GM12878 (cell line): ENCODE measurements around the gene VGLL2. TPM values are rescaled to one million over a fixed set of nuclear protein-coding genes. Genes with fewer than 3 reads are reported as not detected.

ENCODE experiments used
- ATAC-seq: fragments of 200-7000 bp; cut with Tn5 transposase; 3 replicates; pipeline ENCODE4 v1.9.1; 2020; ENCODE audit warnings: mild to moderate bottlenecking, moderate library complexity
- BruUV-seq: library from RNA; stranded (reverse); fragments of 400-500 nt; replicated peaks from 2 replicates; lab custom pipeline; 2021; lab: Mats Ljungman, UMichigan
- CTCF ChIA-PET: fragments of 300-600 bp; sonication (Branson Sonifier 250); formaldehyde crosslinking; extraction: SDS; loops from one replicate; lab custom pipeline; 2021; ENCODE audit warnings: inconsistent platforms; lab: Yijun Ruan, JAX
- POLR2A ChIA-PET: fragments of 350-600 bp; formaldehyde crosslinking; extraction: SDS; loops from one replicate; lab custom pipeline; 2021; ENCODE audit warnings: inconsistent platforms; lab: Charles Lee
- RAD21 ChIA-PET: fragments of 300-600 bp; sonication (Branson Sonifier 250); formaldehyde crosslinking; loops from one replicate; lab custom pipeline; 2023; ENCODE audit warnings: antibody characterized with exemption; ENCODE audit not compliant: unreplicated experiment; lab: Charles Lee
- SMC1A ChIA-PET: fragments of 300-600 bp; sonication (Branson Sonifier 250); formaldehyde crosslinking; loops from one replicate; lab custom pipeline; 2023; ENCODE audit not compliant: unreplicated experiment, uncharacterized antibody; lab: Charles Lee
- DNase-seq: peaks from one replicate; pipeline ENCODE4 v3.0.0-alpha.2; 2011; ENCODE audit warnings: low read depth, low spot score
- FAIRE-seq: peaks from 3 replicates; lab custom pipeline; 2011; peaks lifted over from hg19 to GRCh38; lab: Jason Lieb, UNC
- H2AFZ ChIP-seq: 2 replicates; pipeline ENCODE4 v1.6.0; 2011; ENCODE audit warnings: low read depth, low read length, control low read depth; ENCODE audit not compliant: control insufficient read depth
- H3K27ac ChIP-seq: 2 replicates; pipeline ENCODE4 v1.5.1; 2011; ENCODE audit warnings: control low read depth; ENCODE audit not compliant: control insufficient read depth, insufficient read depth
- H3K27me3 ChIP-seq, 2 experiments: replicated peaks in 1 of 2; 2 replicates each; pipeline versions ENCODE4 v1.6.0 to v1.6.1; 2011; ENCODE audit warnings: low read length in 1 of 2; ENCODE audit not compliant: control insufficient read depth in 2 of 2, insufficient read depth in 2 of 2
- H3K36me3 ChIP-seq, 2 experiments: 2 replicates each; pipeline ENCODE4 v1.5.1; 2011; ENCODE audit warnings: low read length in 1 of 2; ENCODE audit not compliant: control insufficient read depth in 2 of 2, insufficient read depth in 2 of 2
- H3K4me1 ChIP-seq: 2 replicates; pipeline ENCODE4 v1.6.1; 2011; ENCODE audit warnings: mild to moderate bottlenecking, low read length, moderate library complexity, mixed read lengths; ENCODE audit not compliant: control insufficient read depth, insufficient read depth
- H3K4me2 ChIP-seq: 2 replicates; pipeline ENCODE4 v1.6.0; 2011; ENCODE audit warnings: control low read depth; ENCODE audit not compliant: control insufficient read depth, insufficient read depth
- H3K4me3 ChIP-seq: fragments of 200-600 bp; sonication (generic); 2 replicates; pipeline ENCODE4 v1.5.1; 2016
- H3K79me2 ChIP-seq: 2 replicates; pipeline ENCODE4 v1.6.0; 2011; ENCODE audit warnings: low read length; ENCODE audit not compliant: control insufficient read depth, insufficient read depth
- H3K9ac ChIP-seq: 2 replicates; pipeline ENCODE4 v1.8.0; 2011; ENCODE audit warnings: low read length, control low read depth, mixed read lengths; ENCODE audit not compliant: control insufficient read depth, insufficient read depth
- H3K9me3 ChIP-seq: replicated peaks from 3 replicates; pipeline ENCODE4 v1.5.1; 2011; ENCODE audit warnings: mild to moderate bottlenecking, low read length; ENCODE audit not compliant: control insufficient read depth, insufficient read depth
- H4K20me1 ChIP-seq: 2 replicates; pipeline ENCODE4 v1.6.0; 2011; ENCODE audit not compliant: control insufficient read depth, insufficient read depth
- ASH2L ChIP-seq: fragments of 300-600, 200-600 bp; sonication (generic); IDR thresholded peaks from 2 replicates; pipeline ENCODE4 v1.6.1; 2017; ENCODE audit warnings: low read depth, mild to moderate bottlenecking, borderline replicate concordance
- GATAD2B ChIP-seq: fragments of 450-650 bp; conservative IDR thresholded peaks from 2 replicates; pipeline ENCODE4 v1.6.1; 2017; ENCODE audit warnings: low read depth, mild to moderate bottlenecking, moderate library complexity
- MLLT1 ChIP-seq: fragments of 450-650 bp; IDR thresholded peaks from 2 replicates; pipeline ENCODE4 v1.6.1; 2016; ENCODE audit warnings: mild to moderate bottlenecking
- PAX5 ChIP-seq: IDR thresholded peaks from 2 replicates; pipeline ENCODE4 v1.6.1; 2011; ENCODE audit warnings: low read depth, low read length, borderline replicate concordance
- ZNF687 ChIP-seq: fragments of 450-650 bp; IDR thresholded peaks from 2 replicates; pipeline ENCODE4 v1.6.1; 2017; ENCODE audit warnings: mild to moderate bottlenecking, moderate library complexity
- WGBS: methylation state at CpG from one replicate; pipeline ENCODE4 v1.1.6; 2016; ENCODE audit warnings: low lambda C conversion rate; ENCODE audit not compliant: insufficient replicate concordance, insufficient coverage; ENCODE audit errors: missing lambda C conversion rate; 5-methylcytosine and 5-hydroxymethylcytosine counted together
- in situ Hi-C: fragments of 300-500 bp; cut with MboI; formaldehyde crosslinking; loops from 9 replicates; pipeline ENCODE4 v1.14.3; 2018; ENCODE audit warnings: mixed read lengths
- intact Hi-C: fragments of 100-400 bp; cut with micrococcal nuclease; formaldehyde crosslinking; loops from one replicate; pipeline ENCODE4 v1.14.2; 2022; ENCODE audit not compliant: unreplicated experiment
- polyA plus RNA-seq, 11 experiments: library from polyadenylated mRNA; depleted of rRNA in 4 of 11; unstranded in 6 of 11; stranded (reverse) in 5 of 11; fragments of >200 nt; fragmentation: Nextera tagmentation in 4 of 11; fragmentation: Illumina TruSeq in 1 of 11; extraction: Ambion mirVana in 4 of 11; extraction: Trizol in 1 of 11; gene quantifications; 1 replicate in 1 of 11; 2 replicates in 10 of 11; pipeline versions ENCODE4 v1.2.1 to v1.2.3, GENCODE V29; 2011 to 2016; ENCODE audit warnings: inconsistent platforms in 2 of 11, missing spikeins in 2 of 11, low read depth in 1 of 11
- total RNA-seq, 4 experiments: library from RNA; depleted of rRNA in 3 of 4; stranded (reverse); fragments of >200 nt in 3 of 4; fragmentation: Illumina TruSeq in 1 of 4; extraction: Trizol in 1 of 4; gene quantifications; 2 replicates each; pipeline versions ENCODE4 v1.2.1 to v1.2.3, GENCODE V29; 2013 to 2021

The VGLL2 gene
- total and polyA plus RNA-seq, 10 of the 15 experiments (the other 5 are each of a cell fraction or from before 2014, with no cell fraction given): not detected

GRCh38 chr6:117306227-117306790 is 41.0 kb downstream of the VGLL2 start:
- 12% methylated on average over 3 of the region's 3 CpGs for WGBS
- Histone ChIP-seq H3K4me3 (no peak overlapping the region), H3K27ac (no peak overlapping the region), H3K4me1 (no peaks in the 10 kb centered on the region), H3K36me3 (no peaks in the 10 kb centered on the region), H3K79me2 (no peaks in the 10 kb centered on the region), H3K9me3 (no peaks in the 10 kb centered on the region), H2AFZ (no peak overlapping the region), H4K20me1 (no peaks in the 10 kb centered on the region; the same call in 1 of the 2 replicates), H3K4me2 (no peak overlapping the region), H3K9ac (no peak overlapping the region), H3K27me3 (no peaks in the 10 kb centered on the region)
- no peak for FAIRE-seq
- no TSS peak for BruUV-seq
- TF ChIP-seq MLLT1: no peak
- POLR2A ChIA-PET: no interaction called here
- RAD21 ChIA-PET: no interaction called here
- CTCF ChIA-PET: no interaction called here
- DNase-seq: no peak
- in situ Hi-C loops (no loop called here), intact Hi-C loops (no loop called here)
- no peak for ATAC-seq
- SMC1A ChIA-PET: interaction anchor here (1.3 kb wide), 1 partner anchor 9 kb away, joined by 3 read pairs; no protein-coding TSS in a partner anchor

GRCh38 chr6:117307655-117308054 is 42.3 kb downstream of the VGLL2 start:
- intact Hi-C loops: no loop called here
- FAIRE-seq (no peak), DNase-seq (no peak), ATAC-seq (no peak)
- in situ Hi-C loops: no loop called here
- SMC1A ChIA-PET: no interaction called here
- WGBS: 79% methylated on average over 3 of the region's 3 CpGs
- RAD21 ChIA-PET: no interaction called here
- H3K36me3 ChIP-seq: no peaks in the 10 kb centered on the region
- no peak overlapping the region for H3K9ac ChIP-seq
- H3K27ac ChIP-seq: no peak overlapping the region
- no TSS peak for BruUV-seq
- no peak overlapping the region for H3K4me3 ChIP-seq
- no peak overlapping the region for H2AFZ ChIP-seq
- no peaks in the 10 kb centered on the region for H3K9me3 ChIP-seq
- no peak for TF ChIP-seq PAX5
- TF ChIP-seq ASH2L: no peak
- TF ChIP-seq ZNF687: no peak
- no peak for TF ChIP-seq GATAD2B
- H3K4me1 ChIP-seq: no peaks in the 10 kb centered on the region
- H3K4me2 ChIP-seq: no peak overlapping the region
- H3K79me2 ChIP-seq: no peaks in the 10 kb centered on the region
- H3K27me3 ChIP-seq: no peaks in the 10 kb centered on the region
- CTCF ChIA-PET: no interaction called here
- no peaks in the 10 kb centered on the region; the same call in 1 of the 2 replicates for H4K20me1 ChIP-seq
- POLR2A ChIA-PET: no interaction called here
